GM23338 (cell line): ENCODE measurements around the gene PRG3. TPM values are rescaled to one million over a fixed set of nuclear protein-coding genes. Genes with fewer than 3 reads are reported as not detected.

ENCODE experiments used
- ATAC-seq: fragments of 200-7000 bp; cut with Tn5 transposase; 3 replicates; pipeline ENCODE4 v1.9.1; 2020
- DNase-seq: peaks from one replicate; pipeline ENCODE4 v3.0.0-alpha.2; 2015; ENCODE audit warnings: low spot score
- H2AFZ ChIP-seq: fragments of 200-600 bp; sonication (generic); 2 replicates; pipeline ENCODE4 v1.8.0; 2016; ENCODE audit warnings: antibody characterized with exemption, mild to moderate bottlenecking, moderate library complexity
- H3F3A ChIP-seq: fragments of 200-600 bp; sonication (generic); replicated peaks from 2 replicates; pipeline ENCODE4 v1.8.0; 2017; ENCODE audit warnings: antibody characterized with exemption, mixed run types, low read depth
- H3K27ac ChIP-seq: fragments of 200-600 bp; sonication (generic); 2 replicates; pipeline ENCODE4 v1.6.1; 2016; ENCODE audit warnings: low read depth
- H3K27me3 ChIP-seq: fragments of 200-600 bp; sonication (generic); 2 replicates; pipeline ENCODE4 v1.8.0; 2016; ENCODE audit warnings: mild to moderate bottlenecking, mixed run types, moderate library complexity; ENCODE audit not compliant: insufficient read depth
- H3K36me3 ChIP-seq: fragments of 200-600 bp; sonication (generic); 2 replicates; pipeline ENCODE4 v1.8.0; 2016; ENCODE audit warnings: mild to moderate bottlenecking; ENCODE audit not compliant: insufficient read depth
- H3K4me1 ChIP-seq: fragments of 200-600 bp; sonication (generic); 2 replicates; pipeline ENCODE4 v1.8.0; 2016; ENCODE audit warnings: mild to moderate bottlenecking, moderate library complexity; ENCODE audit not compliant: insufficient read depth
- H3K4me2 ChIP-seq: fragments of 200-600 bp; sonication (generic); 2 replicates; pipeline ENCODE4 v1.7.1; 2017; ENCODE audit warnings: mixed run types
- H3K4me3 ChIP-seq: fragments of 200-600 bp; sonication (generic); 2 replicates; pipeline ENCODE4 v1.6.1; 2016; ENCODE audit warnings: mixed run types
- H3K79me2 ChIP-seq: fragments of 200-600 bp; sonication (generic); replicated peaks from 2 replicates; pipeline ENCODE4 v1.8.0; 2017; ENCODE audit warnings: mild to moderate bottlenecking; ENCODE audit not compliant: insufficient read depth
- H3K9me2 ChIP-seq: fragments of 200-600 bp; sonication (generic); 2 replicates; pipeline ENCODE4 v1.8.0; 2017; ENCODE audit not compliant: insufficient read depth
- H4K20me1 ChIP-seq: fragments of 200-600 bp; sonication (generic); replicated peaks from 2 replicates; pipeline ENCODE4 v1.8.0; 2017; ENCODE audit warnings: mild to moderate bottlenecking; ENCODE audit not compliant: insufficient read depth
- H3K27ac Mint-ChIP-seq: 2 replicates; pipeline ENCODE4 v1.8.0; 2020; ENCODE audit warnings: inconsistent platforms, mild to moderate bottlenecking, moderate library complexity, mixed read lengths
- H3K27me3 Mint-ChIP-seq: 3 replicates; pipeline ENCODE4 v1.8.0; 2022; ENCODE audit warnings: low read depth, mild to moderate bottlenecking, moderate library complexity, mixed read lengths, inconsistent platforms; ENCODE audit not compliant: insufficient read depth, poor library complexity
- H3K36me3 Mint-ChIP-seq: 3 replicates; pipeline ENCODE4 v1.8.0; 2021; ENCODE audit warnings: low read depth, mild to moderate bottlenecking, inconsistent platforms, moderate library complexity, mixed read lengths
- H3K4me1 Mint-ChIP-seq: 3 replicates; pipeline ENCODE4 v1.8.0; 2020; ENCODE audit warnings: mild to moderate bottlenecking, inconsistent platforms, mixed read lengths
- H3K4me3 Mint-ChIP-seq: 3 replicates; pipeline ENCODE4 v1.8.0; 2021; ENCODE audit warnings: moderate library complexity, mild to moderate bottlenecking, inconsistent platforms, mixed read lengths
- H3K9me3 Mint-ChIP-seq: 3 replicates; pipeline ENCODE4 v1.8.0; 2020; ENCODE audit warnings: moderate library complexity, mild to moderate bottlenecking, inconsistent platforms, mixed read lengths
- CREB1 ChIP-seq: fragments of 250-450 bp; sonication (Bioruptor Pico); IDR thresholded peaks from 2 replicates; pipeline ENCODE4 v1.5.0; 2020; ENCODE audit warnings: low read depth, mild to moderate bottlenecking, moderate library complexity
- CTCF ChIP-seq, 2 experiments: fragments of 200-600 bp in 1 of 2; sonication (generic) in 1 of 2; conservative IDR thresholded peaks; 2 replicates each; pipeline versions ENCODE4 v1.5.1 to v1.6.1; 2016 to 2017; ENCODE audit warnings: antibody characterized with exemption in 2 of 2, low read depth in 2 of 2, mild to moderate bottlenecking in 2 of 2, moderate library complexity in 1 of 2
- ETS1 ChIP-seq: IDR thresholded peaks from 2 replicates; pipeline ENCODE4 v1.6.1; 2016; ENCODE audit warnings: antibody characterized with exemption
- EZH2 ChIP-seq: fragments of 200-600 bp; sonication (generic); IDR thresholded peaks from one replicate; pipeline ENCODE4 v1.8.0; 2017; ENCODE audit warnings: antibody characterized with exemption, mild to moderate bottlenecking, low read depth; ENCODE audit not compliant: unreplicated experiment
- EZH2phosphoT487 ChIP-seq: fragments of 200-600 bp; sonication (generic); IDR thresholded peaks from one replicate; pipeline ENCODE4 v1.8.1; 2018; ENCODE audit warnings: antibody characterized with exemption; ENCODE audit not compliant: unreplicated experiment
- JUNB ChIP-seq: IDR thresholded peaks from one replicate; pipeline ENCODE4 v1.6.1; 2016; ENCODE audit warnings: antibody characterized with exemption; ENCODE audit not compliant: unreplicated experiment
- NANOG ChIP-seq: IDR thresholded peaks from 2 replicates; pipeline ENCODE4 v1.6.1; 2016; ENCODE audit warnings: antibody characterized with exemption, borderline replicate concordance
- POLR2AphosphoS5 ChIP-seq: IDR thresholded peaks from 2 replicates; pipeline ENCODE4 v1.6.1; 2016; ENCODE audit warnings: antibody characterized with exemption, low read depth
- STAT1 ChIP-seq: IDR thresholded peaks from one replicate; pipeline ENCODE4 v1.6.1; 2016; ENCODE audit warnings: antibody characterized with exemption; ENCODE audit not compliant: unreplicated experiment
- ZNF114 ChIP-seq: fragments of 250-450 bp; sonication (Bioruptor Pico); IDR thresholded peaks from 2 replicates; pipeline ENCODE4 v1.5.0; 2020; ENCODE audit warnings: mild to moderate bottlenecking, moderate library complexity
- ZNF331 ChIP-seq: fragments of 250-450 bp; sonication (Bioruptor Pico); IDR thresholded peaks from 2 replicates; pipeline ENCODE4 v1.5.0; 2020; ENCODE audit warnings: low read depth, mild to moderate bottlenecking, moderate library complexity
- ZNF462 ChIP-seq: fragments of 250-450 bp; sonication (Bioruptor Pico); IDR thresholded peaks from 2 replicates; pipeline ENCODE4 v1.5.0; 2020; ENCODE audit warnings: mild to moderate bottlenecking, moderate library complexity
- polyA plus RNA-seq: library from polyadenylated mRNA; unstranded; fragments of >200 nt; fragmentation: Nextera tagmentation; extraction: Ambion mirVana; gene quantifications from 2 replicates; pipeline ENCODE4 v1.2.1, GENCODE V29; 2016
- total RNA-seq: library from RNA; depleted of rRNA; stranded (reverse); fragments of >200 nt; shearing (Covaris generic); gene quantifications from 2 replicates; pipeline ENCODE4 v1.2.3, GENCODE V29; 2014
- TF ChIP-seq, protein P1 (sequence below): IDR thresholded peaks from one replicate; pipeline ENCODE4 v1.6.1; 2018; ENCODE audit warnings: antibody characterized with exemption; ENCODE audit not compliant: unreplicated experiment

The PRG3 gene
- total and polyA plus RNA-seq, 2 experiments from 2014 or later: not detected

DNA sequence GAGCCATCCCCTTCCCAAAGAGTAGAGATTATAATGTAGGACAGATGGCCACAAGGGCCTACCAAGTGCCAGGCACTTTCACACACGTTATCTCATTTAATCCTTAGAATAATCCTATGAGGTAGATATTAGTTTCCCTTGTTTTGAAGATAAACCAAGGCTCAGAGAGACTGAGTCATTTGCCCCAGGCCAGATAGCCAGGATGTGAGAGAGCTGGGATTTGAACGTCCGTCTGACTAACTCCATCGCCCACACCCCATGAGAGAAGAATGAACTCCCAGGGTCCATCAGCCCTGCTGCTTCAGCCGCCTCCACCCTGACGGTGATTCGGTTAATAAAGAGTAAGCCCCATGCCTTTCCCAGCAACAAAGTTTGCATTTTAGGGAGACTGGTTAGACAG, 10.7 kb downstream of the PRG3 start:
- Mint-ChIP-seq H3K9me3 (no peaks in the 10 kb centered on the region), H3K27ac (no peak overlapping the region), H3K27me3 (peaks cover 6% of the 10 kb centered on the region), H3K4me3 (no peak overlapping the region), H3K4me1 (peaks cover 16% of the 10 kb centered on the region), H3K36me3 (no peaks in the 10 kb centered on the region)
- no peak overlapping the region for H3K27ac ChIP-seq
- no peaks in the 10 kb centered on the region for H3K9me2 ChIP-seq
- no peak overlapping the region for H3K4me3 ChIP-seq
- ATAC-seq: no peak
- H3K27me3 ChIP-seq: no peaks in the 10 kb centered on the region
- H3K4me1 ChIP-seq: peaks cover 10% of the 10 kb centered on the region
- 0 out of 2 replicates have a peak, but pooled peaks cover 3% of the 10 kb centered on the region for H3F3A ChIP-seq
- no peak overlapping the region for H3K4me2 ChIP-seq
- no peaks in the 10 kb centered on the region for H4K20me1 ChIP-seq
- TF ChIP-seq EZH2 (no peak), ZNF114 (CRISPR knock-in tag) (no peak), STAT1 (no peak), ZNF462 (CRISPR knock-in tag) (no peak), ETS1 (no peak), CREB1 (CRISPR knock-in tag) (no peak), POLR2AphosphoS5 (no peak), ZNF331 (CRISPR knock-in tag) (no peak), EZH2phosphoT487 (no peak), NANOG (no peak), JUNB (no peak), CTCF (conservative IDR thresholded peaks at IDR 0.05; ENCODE audit: low read depth in 2 of 2) (no peak)
- TF ChIP-seq, protein P1, sequence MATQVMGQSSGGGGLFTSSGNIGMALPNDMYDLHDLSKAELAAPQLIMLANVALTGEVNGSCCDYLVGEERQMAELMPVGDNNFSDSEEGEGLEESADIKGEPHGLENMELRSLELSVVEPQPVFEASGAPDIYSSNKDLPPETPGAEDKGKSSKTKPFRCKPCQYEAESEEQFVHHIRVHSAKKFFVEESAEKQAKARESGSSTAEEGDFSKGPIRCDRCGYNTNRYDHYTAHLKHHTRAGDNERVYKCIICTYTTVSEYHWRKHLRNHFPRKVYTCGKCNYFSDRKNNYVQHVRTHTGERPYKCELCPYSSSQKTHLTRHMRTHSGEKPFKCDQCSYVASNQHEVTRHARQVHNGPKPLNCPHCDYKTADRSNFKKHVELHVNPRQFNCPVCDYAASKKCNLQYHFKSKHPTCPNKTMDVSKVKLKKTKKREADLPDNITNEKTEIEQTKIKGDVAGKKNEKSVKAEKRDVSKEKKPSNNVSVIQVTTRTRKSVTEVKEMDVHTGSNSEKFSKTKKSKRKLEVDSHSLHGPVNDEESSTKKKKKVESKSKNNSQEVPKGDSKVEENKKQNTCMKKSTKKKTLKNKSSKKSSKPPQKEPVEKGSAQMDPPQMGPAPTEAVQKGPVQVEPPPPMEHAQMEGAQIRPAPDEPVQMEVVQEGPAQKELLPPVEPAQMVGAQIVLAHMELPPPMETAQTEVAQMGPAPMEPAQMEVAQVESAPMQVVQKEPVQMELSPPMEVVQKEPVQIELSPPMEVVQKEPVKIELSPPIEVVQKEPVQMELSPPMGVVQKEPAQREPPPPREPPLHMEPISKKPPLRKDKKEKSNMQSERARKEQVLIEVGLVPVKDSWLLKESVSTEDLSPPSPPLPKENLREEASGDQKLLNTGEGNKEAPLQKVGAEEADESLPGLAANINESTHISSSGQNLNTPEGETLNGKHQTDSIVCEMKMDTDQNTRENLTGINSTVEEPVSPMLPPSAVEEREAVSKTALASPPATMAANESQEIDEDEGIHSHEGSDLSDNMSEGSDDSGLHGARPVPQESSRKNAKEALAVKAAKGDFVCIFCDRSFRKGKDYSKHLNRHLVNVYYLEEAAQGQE: no peak
- H3K36me3 ChIP-seq: no peaks in the 10 kb centered on the region
- no peaks in the 10 kb centered on the region for H3K79me2 ChIP-seq
- no peak overlapping the region for H2AFZ ChIP-seq
- no peak for DNase-seq
